ENCODE data around the gene SHANK1.

The SHANK1 gene

DNA sequence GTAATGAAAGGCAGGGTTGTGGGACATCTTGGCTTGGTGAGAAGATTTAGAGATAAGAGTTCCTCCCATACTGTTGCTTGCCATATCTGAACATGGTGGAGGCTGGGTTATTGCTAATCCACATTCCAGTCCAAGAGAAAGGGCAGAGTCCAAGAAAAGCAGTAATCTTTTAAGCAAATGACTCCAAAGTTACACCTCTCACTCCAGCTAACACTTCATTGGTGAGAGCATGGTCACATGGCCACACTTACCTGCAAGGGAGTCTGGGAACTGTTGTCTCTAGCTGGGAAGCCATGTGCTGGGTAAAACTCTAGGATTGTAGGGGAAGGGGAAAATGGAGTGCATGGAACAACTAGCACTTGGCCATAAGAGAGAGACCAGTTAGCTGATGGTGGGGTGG, 64.7 kb downstream of the SHANK1 start:
- H3K9me3 ChIP-seq (ENCODE audit: control insufficient read depth in 5 of 5, low read length in 5 of 5), result peaks cover 0 to 14% (median 10%) of the 10 kb centered on the region in 5 donors
- H3K9ac ChIP-seq (ENCODE audit: low read length in 5 of 5), result no peak overlapping the region
- H3K36me3 ChIP-seq (ENCODE audit: control insufficient read depth in 5 of 5, insufficient read depth in 5 of 5, low read length in 5 of 5), result no peaks in the 10 kb centered on the region
- peaks cover 0 to 16% (median 10%) of the 10 kb centered on the region in 5 donors for H3K4me1 ChIP-seq (ENCODE audit: control insufficient read depth in 5 of 5, insufficient read depth in 5 of 5, low read length in 5 of 5)
- no peak overlapping the region for H3K4me3 ChIP-seq (ENCODE audit: low read depth in 1 of 5, low read length in 5 of 5)
- H3K27ac ChIP-seq (ENCODE audit: low read depth, low read length), result no peak overlapping the region
- peaks cover 18 to 42% (median 23%) of the 10 kb centered on the region in 5 donors for H3K27me3 ChIP-seq (ENCODE audit: control insufficient read depth in 5 of 5, insufficient read depth in 4 of 5, low read length in 5 of 5)

DNA sequence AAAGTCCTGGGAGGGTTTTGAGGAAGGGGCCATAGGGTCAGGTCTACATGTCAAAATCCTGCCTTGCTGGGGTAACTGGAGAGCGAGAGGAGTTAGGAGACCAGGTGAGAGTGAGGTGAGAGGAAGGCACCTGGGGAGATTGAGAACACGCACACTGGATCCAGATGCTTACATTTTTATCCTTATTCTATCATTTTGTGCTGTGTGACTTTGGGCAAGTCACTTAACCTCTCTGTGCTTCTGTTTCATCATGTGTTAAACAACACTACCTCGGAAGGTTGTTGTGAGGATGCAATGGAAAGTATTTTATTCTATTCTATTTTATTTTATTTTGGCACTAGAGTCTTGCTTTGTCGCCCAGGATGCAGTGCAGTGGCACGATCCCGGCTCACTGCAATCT, 66.9 kb downstream of the SHANK1 start:
- no peak overlapping the region for H3K9ac ChIP-seq (ENCODE audit: low read length in 5 of 5)
- no peaks in the 10 kb centered on the region for H3K36me3 ChIP-seq (ENCODE audit: control insufficient read depth in 5 of 5, insufficient read depth in 5 of 5, low read length in 5 of 5)
- H3K27ac ChIP-seq (ENCODE audit: low read depth, low read length), result no peak overlapping the region
- no peak overlapping the region for H3K4me3 ChIP-seq (ENCODE audit: low read depth in 1 of 5, low read length in 5 of 5)
- H3K4me1 ChIP-seq (ENCODE audit: control insufficient read depth in 5 of 5, insufficient read depth in 5 of 5, low read length in 5 of 5), result peaks cover 0 to 1% (median 0%) of the 10 kb centered on the region in 5 donors
- peaks cover 15 to 37% (median 18%) of the 10 kb centered on the region in 5 donors for H3K27me3 ChIP-seq (ENCODE audit: control insufficient read depth in 5 of 5, insufficient read depth in 4 of 5, low read length in 5 of 5)
- H3K9me3 ChIP-seq (ENCODE audit: control insufficient read depth in 5 of 5, low read length in 5 of 5), result peaks cover 0 to 14% (median 12%) of the 10 kb centered on the region in 5 donors

DNA sequence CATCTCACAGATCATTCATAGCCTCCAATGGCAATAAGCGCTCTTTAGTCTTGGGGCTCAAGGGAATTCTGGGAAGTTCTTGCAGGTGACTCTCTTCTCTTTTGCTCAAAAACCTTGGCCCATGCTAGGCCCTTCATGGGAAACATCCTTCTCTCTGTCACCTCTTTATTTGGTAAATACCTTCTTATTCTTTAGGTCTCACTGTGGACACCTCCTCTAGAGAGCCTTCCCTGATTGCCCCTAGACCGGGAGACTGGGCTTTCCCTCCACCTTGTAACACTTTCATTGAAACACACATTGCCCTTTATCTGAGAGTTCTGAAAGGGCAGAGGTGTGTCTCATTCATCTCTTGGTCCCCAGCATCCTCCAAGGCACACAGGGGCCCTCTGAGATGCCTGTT, 68.4 kb downstream of the SHANK1 start:
- peaks cover 15 to 34% (median 18%) of the 10 kb centered on the region in 5 donors for H3K27me3 ChIP-seq (ENCODE audit: control insufficient read depth in 5 of 5, insufficient read depth in 4 of 5, low read length in 5 of 5)
- H3K4me3 ChIP-seq (ENCODE audit: low read depth in 1 of 5, low read length in 5 of 5), result no peak overlapping the region
- H3K9me3 ChIP-seq (ENCODE audit: control insufficient read depth in 5 of 5, low read length in 5 of 5), result peaks cover 0 to 16% (median 13%) of the 10 kb centered on the region in 5 donors
- no peak overlapping the region for H3K27ac ChIP-seq (ENCODE audit: low read depth, low read length)
- no peaks in the 10 kb centered on the region for H3K4me1 ChIP-seq (ENCODE audit: control insufficient read depth in 5 of 5, insufficient read depth in 5 of 5, low read length in 5 of 5)
- no peaks in the 10 kb centered on the region for H3K36me3 ChIP-seq (ENCODE audit: control insufficient read depth in 5 of 5, insufficient read depth in 5 of 5, low read length in 5 of 5)
- no peak overlapping the region for H3K9ac ChIP-seq (ENCODE audit: low read length in 5 of 5)

DNA sequence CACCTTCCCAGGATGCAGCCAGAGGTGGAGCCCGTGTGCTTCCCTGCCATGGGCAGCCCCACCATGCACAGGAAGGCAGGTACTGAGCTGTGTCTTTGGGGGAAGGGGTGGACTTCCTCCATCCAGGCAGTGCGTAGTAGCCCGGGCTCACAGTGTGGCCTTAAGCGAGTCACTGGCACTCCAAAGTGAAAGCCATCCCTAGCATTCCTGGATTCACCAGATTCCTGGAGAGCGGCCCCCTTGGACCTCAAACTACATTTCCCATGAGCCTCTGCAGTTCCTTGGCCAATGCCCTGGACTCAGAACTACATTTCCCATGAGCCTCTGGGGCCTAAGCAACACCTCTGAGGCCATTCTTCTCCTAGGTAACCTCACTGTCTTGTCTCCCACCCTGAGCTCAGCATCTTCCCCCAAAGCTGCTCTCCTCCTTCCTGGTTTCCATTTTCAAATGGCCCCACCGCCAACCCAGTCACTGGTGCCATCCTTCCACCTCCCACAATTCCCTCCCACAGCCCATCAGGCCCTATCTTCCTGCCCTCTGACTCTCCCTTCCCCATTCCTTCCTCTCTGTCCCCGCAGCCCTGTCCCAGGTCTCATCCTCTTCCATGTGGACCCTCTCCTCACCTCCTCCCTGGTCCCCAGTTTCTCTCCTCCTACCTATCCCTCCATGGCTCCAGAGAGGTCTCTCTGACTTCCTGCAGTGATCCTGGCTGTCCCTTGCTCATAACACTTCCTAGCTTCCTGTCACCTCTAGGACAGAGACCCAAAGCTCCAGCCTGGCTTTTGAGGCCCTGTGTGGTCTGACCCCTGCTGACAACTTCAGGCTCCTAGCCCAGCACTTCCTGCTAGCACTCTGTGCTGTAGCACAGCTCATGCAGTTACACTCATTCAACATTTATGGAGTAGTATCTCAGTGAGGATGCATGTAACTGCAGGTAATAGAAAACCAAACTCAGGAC, 69.9 kb downstream of the SHANK1 start, which contains the start of gene C19orf81:
Gene C19orf81, plus strand, starts transcription at position 13 of the 959 bp plus-strand sequence. Its CDS starts 0 bp downstream, at position 13.
- Histone ChIP-seq H3K27ac (ENCODE audit: low read depth, low read length) (no peak within 1 kb of the TSS), H3K4me1 (ENCODE audit: control insufficient read depth in 5 of 5, insufficient read depth in 5 of 5, low read length in 5 of 5) (no peaks in the 10 kb centered on the region), H3K9me3 (ENCODE audit: control insufficient read depth in 5 of 5, low read length in 5 of 5) (peaks cover 0 to 7% (median 3%) of the 10 kb centered on the region in 5 donors), H3K9ac (ENCODE audit: low read length in 5 of 5) (no peak within 1 kb of the TSS), H3K36me3 (ENCODE audit: control insufficient read depth in 5 of 5, insufficient read depth in 5 of 5, low read length in 5 of 5) (no peaks in the 10 kb centered on the region), H3K27me3 (ENCODE audit: control insufficient read depth in 5 of 5, insufficient read depth in 4 of 5, low read length in 5 of 5) (peaks cover 7 to 31% (median 19%) of the 10 kb centered on the region in 5 donors), H3K4me3 (ENCODE audit: low read depth in 1 of 5, low read length in 5 of 5) (no peak within 1 kb of the TSS)

DNA sequence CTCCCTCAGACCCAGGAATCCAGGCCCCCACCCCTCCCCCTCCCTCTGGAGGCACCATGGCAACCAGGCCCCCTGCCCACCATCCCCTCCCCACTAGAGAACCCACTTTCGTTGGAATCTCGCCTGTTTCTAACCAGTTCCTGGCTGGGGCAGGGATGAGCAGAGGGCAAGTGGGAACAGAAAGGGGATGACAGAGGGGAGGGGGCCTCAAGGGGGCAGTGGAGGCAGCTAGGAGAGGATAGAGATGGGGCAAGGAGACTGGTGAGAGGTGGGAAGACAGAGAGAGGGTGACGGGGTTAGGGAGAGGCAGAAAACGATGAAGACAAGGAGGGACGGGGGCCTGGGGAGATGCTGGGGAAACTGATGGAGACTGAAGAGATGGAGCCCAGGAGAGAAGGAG, 70.9 kb downstream of the SHANK1 start:
- Histone ChIP-seq H3K27me3 (ENCODE audit: control insufficient read depth in 5 of 5, insufficient read depth in 4 of 5, low read length in 5 of 5) (peaks cover 5 to 28% (median 19%) of the 10 kb centered on the region in 5 donors), H3K9ac (ENCODE audit: low read length in 5 of 5) (no peak overlapping the region), H3K9me3 (ENCODE audit: control insufficient read depth in 5 of 5, low read length in 5 of 5) (peaks cover 0 to 5% (median 0%) of the 10 kb centered on the region in 5 donors), H3K4me3 (ENCODE audit: low read depth in 1 of 5, low read length in 5 of 5) (no peak overlapping the region), H3K27ac (ENCODE audit: low read depth, low read length) (no peak overlapping the region), H3K36me3 (ENCODE audit: control insufficient read depth in 5 of 5, insufficient read depth in 5 of 5, low read length in 5 of 5) (no peaks in the 10 kb centered on the region), H3K4me1 (ENCODE audit: control insufficient read depth in 5 of 5, insufficient read depth in 5 of 5, low read length in 5 of 5) (no peaks in the 10 kb centered on the region)

DNA sequence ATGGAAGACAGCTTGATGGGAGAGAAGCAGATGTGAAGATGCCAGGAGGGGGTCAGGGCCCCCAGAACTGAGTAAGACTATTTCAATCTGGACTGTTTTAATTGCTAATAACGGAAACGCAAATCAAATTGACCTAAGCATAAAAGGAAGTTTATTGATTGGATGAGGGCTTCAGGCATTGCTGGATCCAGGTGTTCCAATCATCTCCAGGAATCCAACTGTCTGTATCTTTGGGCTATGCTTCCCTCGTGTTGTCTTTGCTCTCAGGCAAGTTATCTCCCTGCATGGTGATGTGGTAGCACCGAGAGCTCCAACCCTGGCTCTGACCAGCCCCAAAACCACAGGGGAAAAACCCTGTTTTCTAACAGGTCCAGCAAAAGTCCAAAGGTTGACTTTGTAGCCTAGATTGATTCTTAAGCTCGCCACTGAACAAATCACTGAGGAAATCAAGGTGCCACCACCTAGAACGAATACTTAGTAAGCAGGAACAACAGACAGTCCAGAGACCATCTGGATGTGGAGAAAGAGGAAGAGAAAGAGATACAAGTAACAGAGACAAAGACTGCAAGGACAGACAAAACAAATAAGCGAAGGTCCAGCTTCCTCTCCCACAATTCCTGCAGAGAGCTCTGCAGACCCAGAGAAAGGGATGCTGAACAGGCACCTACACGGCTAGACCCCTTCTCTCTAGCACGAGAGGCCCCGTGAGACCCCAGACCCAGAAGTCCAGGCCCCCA, 71.6 kb downstream of the SHANK1 start:
- H3K9ac ChIP-seq (ENCODE audit: low read length in 5 of 5), result no peak overlapping the region
- no peaks in the 10 kb centered on the region for H3K4me1 ChIP-seq (ENCODE audit: control insufficient read depth in 5 of 5, insufficient read depth in 5 of 5, low read length in 5 of 5)
- peaks cover 0 to 5% (median 0%) of the 10 kb centered on the region in 5 donors for H3K9me3 ChIP-seq (ENCODE audit: control insufficient read depth in 5 of 5, low read length in 5 of 5)
- H3K4me3 ChIP-seq (ENCODE audit: low read depth in 1 of 5, low read length in 5 of 5), result no peak overlapping the region
- H3K27me3 ChIP-seq (ENCODE audit: control insufficient read depth in 5 of 5, insufficient read depth in 4 of 5, low read length in 5 of 5), result peaks cover 5 to 27% (median 19%) of the 10 kb centered on the region in 5 donors
- no peak overlapping the region for H3K27ac ChIP-seq (ENCODE audit: low read depth, low read length)
- H3K36me3 ChIP-seq (ENCODE audit: control insufficient read depth in 5 of 5, insufficient read depth in 5 of 5, low read length in 5 of 5), result no peaks in the 10 kb centered on the region

DNA sequence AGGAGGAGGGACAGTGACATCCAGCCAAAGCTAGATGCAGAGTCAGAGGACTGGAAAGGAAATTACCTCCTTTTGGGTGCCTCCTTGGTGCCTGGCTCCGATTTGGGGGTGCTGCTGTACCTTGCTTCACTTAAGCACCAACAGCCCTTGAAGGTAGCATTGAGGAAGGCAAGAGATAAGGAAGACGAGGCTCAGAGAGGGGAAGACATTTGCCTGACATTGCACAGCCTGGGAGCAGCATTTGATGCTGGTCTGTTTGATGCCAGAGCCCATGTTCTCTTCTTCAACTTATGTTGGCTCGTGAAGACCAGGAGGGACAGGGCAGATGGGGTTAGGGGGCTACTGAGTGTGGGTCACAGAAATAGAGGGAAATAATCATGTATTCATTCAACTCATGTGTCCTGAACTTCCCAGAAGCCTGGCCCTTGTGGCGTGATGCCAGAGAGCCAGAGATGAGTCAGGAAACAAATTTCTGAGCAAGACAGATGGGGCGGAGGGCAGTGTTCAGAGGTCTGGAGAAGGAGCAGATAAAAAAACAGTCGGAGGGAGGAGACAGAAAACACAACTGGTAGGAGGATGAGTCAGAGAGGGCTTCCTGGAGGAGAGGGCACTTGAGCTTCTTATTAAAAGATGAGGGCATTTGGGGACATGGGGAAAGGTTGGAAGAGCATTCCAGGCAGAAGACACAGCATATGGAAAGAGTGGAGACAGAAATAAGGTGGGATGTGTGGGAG, 73.4 kb downstream of the SHANK1 start:
- Histone ChIP-seq H3K36me3 (ENCODE audit: control insufficient read depth in 5 of 5, insufficient read depth in 5 of 5, low read length in 5 of 5) (no peaks in the 10 kb centered on the region), H3K27me3 (ENCODE audit: control insufficient read depth in 5 of 5, insufficient read depth in 4 of 5, low read length in 5 of 5) (peaks cover 5 to 33% (median 18%) of the 10 kb centered on the region in 5 donors), H3K4me1 (ENCODE audit: control insufficient read depth in 5 of 5, insufficient read depth in 5 of 5, low read length in 5 of 5) (no peaks in the 10 kb centered on the region), H3K9me3 (ENCODE audit: control insufficient read depth in 5 of 5, low read length in 5 of 5) (peaks cover 0 to 5% (median 0%) of the 10 kb centered on the region in 5 donors), H3K27ac (ENCODE audit: low read depth, low read length) (no peak overlapping the region), H3K9ac (ENCODE audit: low read length in 5 of 5) (no peak overlapping the region), H3K4me3 (ENCODE audit: low read depth in 1 of 5, low read length in 5 of 5) (no peak overlapping the region)

DNA sequence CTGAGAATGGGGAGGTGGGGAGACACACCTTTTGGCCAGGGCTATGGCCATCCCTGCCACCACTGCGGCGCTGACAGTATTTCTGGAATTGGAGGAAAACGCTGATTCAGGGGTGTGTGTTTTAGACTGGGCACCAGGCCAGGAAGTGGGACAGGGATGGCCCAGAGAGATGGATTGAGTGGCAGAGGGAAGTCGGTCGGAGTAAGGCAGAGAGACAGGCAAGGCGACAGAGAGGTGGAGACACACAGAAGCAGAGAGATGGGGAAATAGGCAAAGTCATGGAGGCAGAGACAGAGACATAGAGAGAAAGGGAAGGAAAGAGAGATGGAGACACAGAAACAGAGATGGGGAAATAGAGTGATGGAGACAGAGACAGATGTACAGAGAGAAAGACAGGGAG, 74.5 kb downstream of the SHANK1 start:
- peaks cover 6 to 33% (median 22%) of the 10 kb centered on the region in 5 donors for H3K27me3 ChIP-seq (ENCODE audit: control insufficient read depth in 5 of 5, insufficient read depth in 4 of 5, low read length in 5 of 5)
- H3K27ac ChIP-seq (ENCODE audit: low read depth, low read length), result no peak overlapping the region
- no peak overlapping the region for H3K9ac ChIP-seq (ENCODE audit: low read length in 5 of 5)
- no peak overlapping the region for H3K4me3 ChIP-seq (ENCODE audit: low read depth in 1 of 5, low read length in 5 of 5)
- no peaks in the 10 kb centered on the region for H3K36me3 ChIP-seq (ENCODE audit: control insufficient read depth in 5 of 5, insufficient read depth in 5 of 5, low read length in 5 of 5)
- H3K4me1 ChIP-seq (ENCODE audit: control insufficient read depth in 5 of 5, insufficient read depth in 5 of 5, low read length in 5 of 5), result no peaks in the 10 kb centered on the region
- H3K9me3 ChIP-seq (ENCODE audit: control insufficient read depth in 5 of 5, low read length in 5 of 5), result peaks cover 0 to 5% (median 0%) of the 10 kb centered on the region in 5 donors

DNA sequence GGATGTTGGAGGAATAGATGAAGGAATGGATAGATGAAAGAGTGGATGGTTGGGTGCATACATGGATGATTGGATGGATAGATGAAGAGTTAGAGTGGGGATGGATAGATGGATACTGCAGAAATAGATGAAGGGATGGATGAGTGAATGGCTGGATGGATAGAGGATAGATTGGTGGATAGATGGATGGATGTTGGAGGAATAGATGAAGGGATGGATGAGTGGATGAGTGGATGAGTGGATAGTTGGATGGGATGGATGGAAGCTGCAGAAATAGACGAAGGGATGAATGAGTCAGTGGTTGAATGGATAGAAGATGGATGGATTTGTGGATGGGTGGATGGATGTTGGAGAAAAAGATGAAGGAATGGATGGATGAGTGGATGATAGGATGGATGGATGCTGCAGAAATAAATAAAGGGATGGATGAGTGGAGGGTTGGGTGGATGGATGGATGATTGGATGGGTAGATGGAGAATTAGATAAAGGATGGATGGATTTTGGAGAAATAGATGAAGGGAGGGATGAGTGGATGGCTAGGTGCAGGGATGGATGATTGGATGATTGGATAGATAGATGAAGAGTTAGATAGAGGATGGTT, 75.2 kb downstream of the SHANK1 start:
- no peak overlapping the region for H3K27ac ChIP-seq (ENCODE audit: low read depth, low read length)
- no peaks in the 10 kb centered on the region for H3K36me3 ChIP-seq (ENCODE audit: control insufficient read depth in 5 of 5, insufficient read depth in 5 of 5, low read length in 5 of 5)
- peaks cover 0 to 5% (median 0%) of the 10 kb centered on the region in 5 donors for H3K9me3 ChIP-seq (ENCODE audit: control insufficient read depth in 5 of 5, low read length in 5 of 5)
- no peak overlapping the region for H3K9ac ChIP-seq (ENCODE audit: low read length in 5 of 5)
- peaks cover 0 to 5% (median 1%) of the 10 kb centered on the region in 5 donors for H3K4me1 ChIP-seq (ENCODE audit: control insufficient read depth in 5 of 5, insufficient read depth in 5 of 5, low read length in 5 of 5)
- H3K27me3 ChIP-seq (ENCODE audit: control insufficient read depth in 5 of 5, insufficient read depth in 4 of 5, low read length in 5 of 5), result peaks cover 10 to 36% (median 26%) of the 10 kb centered on the region in 5 donors
- no peak overlapping the region for H3K4me3 ChIP-seq (ENCODE audit: low read depth in 1 of 5, low read length in 5 of 5)

Data from subcutaneous abdominal adipose tissue (tissue), 5 donors.